Uterus (tissue), 2 donors: Measurements from ENCODE around the gene CYP26B1.

ENCODE experiments used
- POLR2A ChIP-seq, 2 donors: fragments of 450-650 bp; IDR thresholded peaks; one replicate each; pipeline ENCODE4 v1.6.1; 2016; ENCODE audit warnings: antibody characterized with exemption in 2 of 2, mild to moderate bottlenecking in 1 of 2, moderate library complexity in 1 of 2
- TF ChIP-seq, protein P1 (sequence below), 4 experiments: fragments of 200-600 bp in 2 of 4; fragments of 450-650 bp in 2 of 4; sonication (generic) in 2 of 4; IDR thresholded peaks; one replicate each; pipeline ENCODE4 v1.5.1; 2016 to 2019; ENCODE audit warnings: antibody characterized with exemption in 4 of 4, mild to moderate bottlenecking in 2 of 4, moderate library complexity in 1 of 4

- no peak for TF ChIP-seq POLR2A (IDR thresholded peaks at IDR 0.05)
- TF ChIP-seq, protein P1, sequence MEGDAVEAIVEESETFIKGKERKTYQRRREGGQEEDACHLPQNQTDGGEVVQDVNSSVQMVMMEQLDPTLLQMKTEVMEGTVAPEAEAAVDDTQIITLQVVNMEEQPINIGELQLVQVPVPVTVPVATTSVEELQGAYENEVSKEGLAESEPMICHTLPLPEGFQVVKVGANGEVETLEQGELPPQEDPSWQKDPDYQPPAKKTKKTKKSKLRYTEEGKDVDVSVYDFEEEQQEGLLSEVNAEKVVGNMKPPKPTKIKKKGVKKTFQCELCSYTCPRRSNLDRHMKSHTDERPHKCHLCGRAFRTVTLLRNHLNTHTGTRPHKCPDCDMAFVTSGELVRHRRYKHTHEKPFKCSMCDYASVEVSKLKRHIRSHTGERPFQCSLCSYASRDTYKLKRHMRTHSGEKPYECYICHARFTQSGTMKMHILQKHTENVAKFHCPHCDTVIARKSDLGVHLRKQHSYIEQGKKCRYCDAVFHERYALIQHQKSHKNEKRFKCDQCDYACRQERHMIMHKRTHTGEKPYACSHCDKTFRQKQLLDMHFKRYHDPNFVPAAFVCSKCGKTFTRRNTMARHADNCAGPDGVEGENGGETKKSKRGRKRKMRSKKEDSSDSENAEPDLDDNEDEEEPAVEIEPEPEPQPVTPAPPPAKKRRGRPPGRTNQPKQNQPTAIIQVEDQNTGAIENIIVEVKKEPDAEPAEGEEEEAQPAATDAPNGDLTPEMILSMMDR (IDR thresholded peaks at IDR 0.05), result no peak
These were observed 2.9 kb downstream of the CYP26B1 start for GRCh38 chr2:72144632-72145288.
